HEK293 (cell line): Measurements from ENCODE around the gene RAB40AL.

Experiments
- ATF2 ChIP-seq: fragments of 450-650 bp; formaldehyde crosslinking; IDR thresholded peaks from 2 replicates; pipeline ENCODE4 v1.5.1; 2016; ENCODE audit warnings: missing biosample characterization, missing genetic modification characterization, low read depth
- CTCF ChIP-seq: fragments of 450-650 bp; formaldehyde crosslinking; IDR thresholded peaks from 2 replicates; pipeline ENCODE4 v1.5.1; 2016; ENCODE audit warnings: missing biosample characterization, missing genetic modification characterization
- KLF8 ChIP-seq: fragments of 450-650 bp; formaldehyde crosslinking; IDR thresholded peaks from 2 replicates; pipeline ENCODE4 v1.5.1; 2016; ENCODE audit warnings: missing biosample characterization, missing genetic modification characterization
- OSR2 ChIP-seq: fragments of 450-650 bp; formaldehyde crosslinking; IDR thresholded peaks from 2 replicates; pipeline ENCODE4 v1.5.1; 2016; ENCODE audit warnings: missing biosample characterization, missing genetic modification characterization
- ZNF280C ChIP-seq: fragments of 450-650 bp; formaldehyde crosslinking; IDR thresholded peaks from 2 replicates; pipeline ENCODE4 v1.5.1; 2016; ENCODE audit warnings: missing biosample characterization, missing genetic modification characterization
- ZNF394 ChIP-seq: fragments of 450-650 bp; formaldehyde crosslinking; IDR thresholded peaks from 2 replicates; pipeline ENCODE4 v1.5.1; 2016; ENCODE audit warnings: missing biosample characterization, missing genetic modification characterization, mild to moderate bottlenecking, moderate library complexity, borderline replicate concordance
- ZNF48 ChIP-seq: fragments of 450-650 bp; formaldehyde crosslinking; IDR thresholded peaks from 2 replicates; pipeline ENCODE4 v1.5.1; 2016; ENCODE audit warnings: missing biosample characterization, missing genetic modification characterization
- ZNF558 ChIP-seq: fragments of 450-650 bp; formaldehyde crosslinking; IDR thresholded peaks from 2 replicates; pipeline ENCODE4 v1.5.1; 2016; ENCODE audit warnings: missing biosample characterization, missing genetic modification characterization
- ZNF830 ChIP-seq: fragments of 450-650 bp; IDR thresholded peaks from 2 replicates; pipeline ENCODE4 v1.5.0; 2018; ENCODE audit warnings: missing biosample characterization, missing genetic modification characterization, low read depth, mild to moderate bottlenecking, moderate library complexity

GRCh38 chrX:102963955-102964354, 26.9 kb downstream of the RAB40AL start:
- TF ChIP-seq ATF2 (tag by site-specific recombination) (no peak), ZNF280C (tag by site-specific recombination) (no peak), CTCF (no peak), OSR2 (tag by site-specific recombination) (no peak), ZNF558 (tag by site-specific recombination) (no peak), ZNF830 (no peak), KLF8 (tag by site-specific recombination) (no peak), ZNF48 (no peak), ZNF394 (no peak)
